Parathyroid adenoma (tissue), 2 donors: Measurements from ENCODE around the gene CLPX.
"Not testable (repeated sequence)": the region's sequence is repeated elsewhere in the genome, so short reads cannot be mapped to it uniquely, and the experiment has no call there.

Source experiments
- H2AFZ ChIP-seq: fragments of 300-600 bp; sonication (generic); one replicate; pipeline ENCODE4 v1.7.0; 2017; ENCODE audit warnings: antibody characterized with exemption, mild to moderate bottlenecking
- H3K27ac ChIP-seq: fragments of 300-600 bp; sonication (generic); one replicate; pipeline ENCODE4 v1.7.0; 2017
- H3K27me3 ChIP-seq: fragments of 300-600 bp; sonication (generic); one replicate; pipeline ENCODE4 v1.7.0; 2017; ENCODE audit warnings: low read length; ENCODE audit not compliant: control insufficient read depth, insufficient read depth
- H3K36me3 ChIP-seq: fragments of 300-600 bp; sonication (generic); one replicate; pipeline ENCODE4 v1.7.0; 2017; ENCODE audit warnings: low read length; ENCODE audit not compliant: control insufficient read depth, insufficient read depth
- H3K4me1 ChIP-seq: fragments of 300-600 bp; sonication (generic); one replicate; pipeline ENCODE4 v1.7.0; 2017; ENCODE audit warnings: control low read depth
- H3K4me2 ChIP-seq: fragments of 300-600 bp; sonication (generic); one replicate; pipeline ENCODE4 v1.7.0; 2017; ENCODE audit warnings: low read length
- H3K4me3 ChIP-seq: fragments of 300-600 bp; sonication (generic); one replicate; pipeline ENCODE4 v1.7.0; 2017; ENCODE audit warnings: low read depth, low read length
- H3K79me2 ChIP-seq: fragments of 300-600 bp; sonication (generic); one replicate; pipeline ENCODE4 v1.7.0; 2017; ENCODE audit warnings: control low read depth
- H3K9ac ChIP-seq: fragments of 300-600 bp; sonication (generic); one replicate; pipeline ENCODE4 v1.7.0; 2017; ENCODE audit warnings: mild to moderate bottlenecking
- H3K9me3 ChIP-seq: fragments of 300-600 bp; sonication (generic); one replicate; pipeline ENCODE4 v1.7.0; 2017; ENCODE audit warnings: low read length; ENCODE audit not compliant: control insufficient read depth
- CTCF ChIP-seq: fragments of 300-600 bp; sonication (generic); IDR thresholded peaks from one replicate; pipeline ENCODE4 v1.7.0; 2017; ENCODE audit warnings: antibody characterized with exemption, mild to moderate bottlenecking
- donor health status: primary hyperparathyroidism.

Gene CLPX

GRCh38 chr15:65154720-65155119 is 30.4 kb downstream of the CLPX start:
- no peaks in the 10 kb centered on the region for H3K27me3 ChIP-seq
- H3K9ac ChIP-seq, result no peak overlapping the region
- H3K27ac ChIP-seq, result no peak overlapping the region
- no peak overlapping the region for H3K4me2 ChIP-seq
- H3K4me1 ChIP-seq, result no peaks in the 10 kb centered on the region
- no peaks in the 10 kb centered on the region for H3K36me3 ChIP-seq
- no peak overlapping the region for H2AFZ ChIP-seq
- H3K79me2 ChIP-seq, result no peaks in the 10 kb centered on the region
- H3K9me3 ChIP-seq, result no peaks in the 10 kb centered on the region
- no peak for TF ChIP-seq CTCF
- H3K4me3 ChIP-seq, result no peak overlapping the region

- H3K79me2 ChIP-seq, result no peaks in the 10 kb centered on the region
- H3K4me2 ChIP-seq, result no peak overlapping the region
- no peaks in the 10 kb centered on the region for H3K4me1 ChIP-seq
- no peaks in the 10 kb centered on the region for H3K36me3 ChIP-seq
- no peak overlapping the region for H3K9ac ChIP-seq
- H2AFZ ChIP-seq, result no peak overlapping the region
- no peak for TF ChIP-seq CTCF
- no peak overlapping the region for H3K4me3 ChIP-seq
- no peak overlapping the region for H3K27ac ChIP-seq
- H3K27me3 ChIP-seq, result no peaks in the 10 kb centered on the region
- H3K9me3 ChIP-seq, result no peaks in the 10 kb centered on the region
Observed at GRCh38 chr15:65147902-65148301, 37.2 kb downstream of the CLPX start.

GRCh38 chr15:65146438-65146837 is 38.7 kb downstream of the CLPX start:
- Histone ChIP-seq H3K36me3 (no peaks in the 10 kb centered on the region), H3K27me3 (no peaks in the 10 kb centered on the region), H3K4me1 (no peaks in the 10 kb centered on the region), H3K9ac (no peak overlapping the region), H3K9me3 (no peaks in the 10 kb centered on the region), H3K4me2 (no peak overlapping the region), H3K4me3 (no peak overlapping the region), H3K79me2 (no peaks in the 10 kb centered on the region), H2AFZ (no peak overlapping the region), H3K27ac (no peak overlapping the region)
- no peak for TF ChIP-seq CTCF

- H3K4me1 ChIP-seq, H3K27ac ChIP-seq, H3K9ac ChIP-seq, H3K4me2 ChIP-seq, H3K27me3 ChIP-seq, H3K36me3 ChIP-seq, H2AFZ ChIP-seq, H3K9me3 ChIP-seq, H3K4me3 ChIP-seq, H3K79me2 ChIP-seq: not testable (repeated sequence)
Observed at GRCh38 chr15:65138631-65139030, 46.5 kb downstream of the CLPX start.

GRCh38 chr15:65137893-65138292 is 47.2 kb downstream of the CLPX start:
- not testable (repeated sequence) for H3K79me2 ChIP-seq, H3K9me3 ChIP-seq, H3K4me3 ChIP-seq, H3K27me3 ChIP-seq, H3K4me2 ChIP-seq, H3K36me3 ChIP-seq, H3K4me1 ChIP-seq, H2AFZ ChIP-seq, H3K27ac ChIP-seq, H3K9ac ChIP-seq

GRCh38 chr15:65137089-65137488 is 48.1 kb downstream of the CLPX start:
- not testable (repeated sequence) for H3K9me3 ChIP-seq, H3K9ac ChIP-seq, H3K36me3 ChIP-seq

More at GRCh38 chr15:65137089-65137488, 48.1 kb downstream of the CLPX start:
- H3K27ac ChIP-seq, H3K27me3 ChIP-seq, H3K4me1 ChIP-seq, H3K4me3 ChIP-seq, H3K79me2 ChIP-seq, H2AFZ ChIP-seq, H3K4me2 ChIP-seq: not testable (repeated sequence)
